GM13976 (cell line): Measurements from ENCODE around the gene AKAP13.
"Not testable (repeated sequence)": the region's sequence is repeated elsewhere in the genome, so short reads cannot be mapped to it uniquely, and the experiment has no call there.

Experiments used
- DNase-seq: peaks from one replicate; pipeline ENCODE4 v3.0.0; 2012; ENCODE audit warnings: low spot score
- in situ Hi-C: fragments of 300-500 bp; cut with MboI; formaldehyde crosslinking; loops from one replicate; pipeline ENCODE4 v1.12.0; 2022; ENCODE audit warnings: low sequenced_read_pairs, mixed read lengths, inconsistent platforms; ENCODE audit not compliant: unreplicated experiment
- TF ChIP-seq, protein P1 (sequence below): IDR thresholded peaks from 2 replicates; pipeline ENCODE4 v1.5.1; 2012; ENCODE audit warnings: borderline replicate concordance, mild to moderate bottlenecking; ENCODE audit not compliant: insufficient read depth; ENCODE audit errors: extremely low read depth, missing control alignments, control extremely low read depth

Gene AKAP13

DNA sequence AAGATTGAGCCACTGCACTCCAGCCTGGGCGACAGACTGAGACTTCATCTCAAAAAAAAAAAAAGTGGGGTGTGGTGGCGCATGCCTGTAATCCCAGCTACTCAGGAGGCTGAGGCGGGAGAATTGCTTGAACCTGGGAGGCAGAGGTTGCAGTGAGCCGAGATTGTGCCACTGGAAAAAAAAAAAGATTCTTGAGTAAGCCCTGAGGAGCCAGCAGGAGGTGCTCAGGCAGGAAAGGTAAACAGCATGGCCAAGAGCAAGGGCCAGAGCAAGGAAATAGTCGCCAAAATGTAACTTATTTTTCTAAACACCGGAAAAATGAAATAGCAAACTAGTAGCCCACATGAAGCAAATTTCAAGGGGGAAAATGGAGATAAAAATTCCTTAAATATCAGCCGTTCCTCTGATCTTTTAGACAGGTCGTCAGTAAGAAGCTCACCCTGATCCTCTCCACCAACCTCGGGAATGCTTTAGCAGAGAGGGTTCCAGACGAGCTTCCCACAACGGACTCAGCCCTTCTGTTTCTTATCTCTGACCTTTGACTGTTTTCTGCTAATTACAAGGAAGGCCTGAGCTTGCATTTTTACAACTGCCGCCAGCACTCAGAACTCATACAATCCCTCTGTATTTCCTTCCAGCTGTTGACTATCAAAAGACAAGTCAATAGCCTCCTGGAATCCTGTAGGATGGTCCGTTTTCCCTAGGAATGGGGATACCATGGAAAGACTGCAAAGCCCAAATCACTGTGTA, 45.0 kb upstream of the AKAP13 start:
- TF ChIP-seq, protein P1, sequence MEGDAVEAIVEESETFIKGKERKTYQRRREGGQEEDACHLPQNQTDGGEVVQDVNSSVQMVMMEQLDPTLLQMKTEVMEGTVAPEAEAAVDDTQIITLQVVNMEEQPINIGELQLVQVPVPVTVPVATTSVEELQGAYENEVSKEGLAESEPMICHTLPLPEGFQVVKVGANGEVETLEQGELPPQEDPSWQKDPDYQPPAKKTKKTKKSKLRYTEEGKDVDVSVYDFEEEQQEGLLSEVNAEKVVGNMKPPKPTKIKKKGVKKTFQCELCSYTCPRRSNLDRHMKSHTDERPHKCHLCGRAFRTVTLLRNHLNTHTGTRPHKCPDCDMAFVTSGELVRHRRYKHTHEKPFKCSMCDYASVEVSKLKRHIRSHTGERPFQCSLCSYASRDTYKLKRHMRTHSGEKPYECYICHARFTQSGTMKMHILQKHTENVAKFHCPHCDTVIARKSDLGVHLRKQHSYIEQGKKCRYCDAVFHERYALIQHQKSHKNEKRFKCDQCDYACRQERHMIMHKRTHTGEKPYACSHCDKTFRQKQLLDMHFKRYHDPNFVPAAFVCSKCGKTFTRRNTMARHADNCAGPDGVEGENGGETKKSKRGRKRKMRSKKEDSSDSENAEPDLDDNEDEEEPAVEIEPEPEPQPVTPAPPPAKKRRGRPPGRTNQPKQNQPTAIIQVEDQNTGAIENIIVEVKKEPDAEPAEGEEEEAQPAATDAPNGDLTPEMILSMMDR: no peak
- no peak for DNase-seq
- in situ Hi-C loops: no loop called here

DNA sequence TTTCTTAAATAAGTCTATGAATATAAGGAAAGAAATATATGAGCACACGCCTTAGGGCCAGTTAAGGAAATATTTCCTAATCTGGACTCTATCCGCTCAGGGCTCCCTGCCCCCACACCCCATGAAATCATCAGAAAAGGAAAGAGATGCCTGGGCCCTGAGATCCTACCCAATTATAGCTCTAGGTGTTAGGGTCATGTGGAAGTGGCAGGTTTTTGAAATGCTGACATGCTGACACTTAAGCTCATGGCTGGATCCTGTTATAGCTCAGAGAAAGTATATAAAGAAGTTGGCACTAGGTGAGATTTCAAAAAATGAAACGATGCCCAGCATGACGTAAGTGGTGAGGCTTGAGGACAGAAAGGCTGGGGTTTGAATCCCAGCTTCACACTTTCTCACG, 43.5 kb upstream of the AKAP13 start:
- in situ Hi-C loops: no loop called here
- TF ChIP-seq, protein P1: no peak
- DNase-seq: no peak

DNA sequence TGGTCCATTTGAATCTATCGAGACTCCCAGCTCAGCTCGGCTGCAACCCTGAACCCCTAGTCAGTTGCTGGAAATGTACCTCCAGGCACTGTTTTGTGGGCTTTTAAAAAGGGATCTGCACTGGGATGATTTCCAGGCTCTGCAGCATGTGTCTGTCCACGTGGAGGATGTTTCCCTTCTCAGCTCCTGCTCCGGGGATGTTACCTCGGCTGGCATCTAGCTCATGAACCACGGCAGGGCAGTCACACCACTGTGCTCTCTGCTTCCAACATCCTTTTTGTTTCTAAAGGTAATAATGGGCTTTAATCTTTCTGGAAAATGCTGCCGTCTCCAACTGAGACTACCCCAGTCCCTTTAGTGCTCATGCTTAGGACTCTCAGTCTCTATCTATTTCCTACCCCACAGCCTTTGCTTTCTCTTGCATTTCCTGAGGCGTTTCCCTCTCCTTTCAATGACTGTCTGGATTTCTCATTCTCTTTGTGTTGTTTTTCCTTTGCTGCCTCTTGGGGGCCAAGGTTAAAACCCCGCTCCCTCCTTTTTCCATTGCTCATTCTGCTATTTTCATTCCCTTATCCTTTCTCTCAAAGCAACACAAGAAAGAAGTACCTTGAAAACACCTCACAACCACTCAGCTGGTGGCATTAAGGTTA, 42.9 kb upstream of the AKAP13 start:
- in situ Hi-C loops: no loop called here
- TF ChIP-seq, protein P1: no peak
- DNase-seq: no peak

DNA sequence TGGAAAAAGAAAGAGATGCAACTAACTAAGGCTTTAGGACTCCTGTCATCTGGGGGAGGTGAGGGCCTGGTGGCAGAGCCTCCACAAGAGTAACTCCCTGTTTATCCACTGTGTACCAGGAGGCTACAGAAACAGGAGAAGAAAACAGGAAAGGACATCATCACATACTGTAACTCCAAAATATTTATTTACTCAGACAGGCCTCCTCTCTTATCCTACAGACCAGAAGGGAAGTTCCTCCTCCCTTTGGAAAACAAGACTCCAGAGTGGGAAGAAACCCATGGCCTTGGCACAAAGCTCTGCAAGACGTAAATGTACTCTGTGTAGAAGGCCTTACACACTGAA, 40.1 kb upstream of the AKAP13 start:
- TF ChIP-seq, protein P1: no peak
- in situ Hi-C loops: no loop called here

DNA sequence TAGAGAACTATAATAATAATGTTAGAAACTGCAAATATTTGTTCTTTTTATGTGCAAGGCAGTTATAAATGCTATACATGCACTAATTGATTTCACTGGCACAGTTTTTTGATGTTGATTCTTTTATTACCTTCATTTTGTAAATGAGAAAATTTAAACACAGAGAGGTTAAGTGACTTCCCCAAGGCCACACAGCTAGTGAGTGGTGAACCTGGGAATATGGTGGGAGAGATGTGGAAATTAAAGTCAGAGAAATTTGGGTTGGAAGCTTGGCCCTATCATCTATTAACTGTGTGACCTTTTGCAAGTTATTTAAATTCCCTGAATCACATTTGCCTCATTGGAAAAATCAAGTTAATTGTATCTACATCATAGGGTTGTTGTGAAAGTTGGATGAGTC, 39.6 kb upstream of the AKAP13 start:
- in situ Hi-C loops: no loop called here
- DNase-seq: no peak
- TF ChIP-seq, protein P1: no peak

More for the DNA sequence above, 40.1 kb upstream of the AKAP13 start:
- no peak for DNase-seq

DNA sequence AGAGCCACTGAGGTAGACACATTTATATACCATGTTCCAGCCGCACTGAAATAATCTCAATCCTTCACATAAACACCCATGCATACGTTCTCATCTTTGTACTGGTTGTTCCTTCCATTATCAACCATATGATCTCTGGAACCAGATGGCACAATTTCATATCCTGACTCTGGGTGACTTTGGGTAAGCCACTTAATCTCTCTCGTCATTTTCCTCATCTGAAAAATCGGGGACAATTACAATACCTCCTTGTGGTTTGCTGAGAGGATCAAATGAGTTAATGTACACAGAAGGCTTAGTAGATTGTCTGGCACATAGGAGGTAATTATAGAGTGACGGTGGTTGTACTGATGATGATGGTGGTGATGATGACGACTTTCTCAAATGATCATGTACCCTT, 38.2 kb upstream of the AKAP13 start:
- in situ Hi-C loops, DNase-seq: not testable (repeated sequence)

DNA sequence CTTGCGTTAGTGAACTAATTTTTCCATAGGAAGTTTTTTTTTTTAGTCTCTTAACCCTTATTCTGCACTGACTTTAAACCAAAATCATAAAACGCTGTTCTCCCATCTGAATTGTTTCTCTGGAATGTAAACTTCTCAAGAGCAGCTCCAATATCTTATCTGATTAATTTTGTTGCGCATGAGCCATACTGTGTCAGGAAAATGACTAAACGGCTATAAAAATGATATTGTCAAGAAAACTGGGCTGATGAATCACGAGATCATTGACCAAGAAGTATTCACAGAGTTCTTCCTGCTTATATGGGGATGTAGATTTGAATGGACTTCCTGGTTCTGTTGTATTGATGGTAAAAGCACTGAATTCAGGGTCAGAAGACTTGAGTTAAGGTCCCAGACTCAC, 37.0 kb upstream of the AKAP13 start:
- in situ Hi-C loops, DNase-seq: not testable (repeated sequence)

DNA sequence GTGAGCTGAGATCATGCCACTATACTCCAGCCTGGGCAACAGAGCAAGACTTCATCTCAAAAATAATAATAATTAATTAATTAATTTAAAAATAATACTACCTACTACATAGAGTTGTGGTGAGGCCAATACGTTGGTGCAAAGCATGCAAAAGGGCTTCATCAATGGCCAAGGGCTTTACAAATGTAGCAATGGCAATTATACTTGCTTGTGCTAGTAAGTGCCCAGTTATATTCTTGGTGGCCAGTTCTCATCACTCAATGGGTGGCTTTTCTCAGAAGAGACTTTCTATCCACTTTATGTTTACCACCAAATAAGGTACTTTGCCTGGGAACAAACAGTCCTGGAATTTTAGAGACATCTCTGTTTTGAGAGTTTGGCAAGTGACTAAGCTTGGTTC, 36.2 kb upstream of the AKAP13 start:
- in situ Hi-C loops, DNase-seq: not testable (repeated sequence)

DNA sequence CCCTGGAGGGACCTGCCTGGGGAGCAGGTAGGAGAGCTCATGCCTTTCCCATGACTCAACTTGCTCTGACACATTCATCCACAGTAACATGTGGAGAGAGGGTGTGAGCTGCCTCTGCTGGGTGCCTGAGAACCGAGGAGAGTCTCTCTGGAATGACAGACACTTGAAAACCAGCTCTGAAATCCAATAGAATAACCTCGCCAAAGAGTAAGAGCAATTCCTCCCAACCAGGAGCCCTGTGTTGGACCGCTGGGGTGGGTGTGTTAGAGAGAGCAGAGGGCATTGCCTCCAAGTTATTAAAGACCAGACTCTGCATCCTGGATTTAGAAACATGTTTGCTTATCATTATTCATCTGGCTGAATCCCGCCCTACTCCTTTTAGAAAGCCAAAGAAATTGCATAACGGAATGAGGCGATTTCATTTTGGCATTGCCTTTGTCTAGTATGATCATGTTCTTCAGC, 35.7 kb upstream of the AKAP13 start:
- DNase-seq, in situ Hi-C loops: not testable (repeated sequence)

DNA sequence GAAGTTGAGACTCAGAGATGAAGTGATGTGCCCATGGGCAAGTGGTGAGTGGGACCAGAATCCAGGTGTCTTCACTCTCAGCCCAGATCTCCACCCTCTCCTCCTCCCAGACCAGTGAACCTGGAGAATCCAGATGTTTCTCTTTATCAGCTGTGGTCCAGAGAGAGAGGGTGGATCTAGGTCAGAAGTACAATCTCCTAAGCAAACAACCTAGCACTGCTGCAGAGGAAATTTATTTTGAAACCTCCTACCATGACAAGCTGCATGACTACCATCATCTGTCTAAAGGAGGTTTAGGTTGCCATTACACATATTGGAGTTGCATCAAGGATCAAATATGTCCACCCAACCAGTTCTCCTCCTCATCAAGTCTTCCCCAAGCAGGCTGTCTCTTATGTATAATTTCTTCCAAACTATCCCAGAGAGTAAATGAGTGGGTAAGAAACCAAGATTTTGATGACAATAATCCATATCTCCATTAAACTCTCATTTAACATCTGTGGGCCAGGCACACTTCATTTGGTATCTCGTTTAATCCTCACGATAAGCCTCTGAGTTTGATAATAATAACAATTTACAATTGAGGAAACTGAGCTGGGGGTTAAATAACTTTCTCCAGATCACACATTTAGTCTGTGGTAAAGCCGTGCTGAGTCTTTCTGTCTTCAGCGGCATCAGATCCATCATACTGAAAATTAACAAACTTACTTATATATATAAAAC, 35.0 kb upstream of the AKAP13 start:
- DNase-seq, in situ Hi-C loops: not testable (repeated sequence)

DNA sequence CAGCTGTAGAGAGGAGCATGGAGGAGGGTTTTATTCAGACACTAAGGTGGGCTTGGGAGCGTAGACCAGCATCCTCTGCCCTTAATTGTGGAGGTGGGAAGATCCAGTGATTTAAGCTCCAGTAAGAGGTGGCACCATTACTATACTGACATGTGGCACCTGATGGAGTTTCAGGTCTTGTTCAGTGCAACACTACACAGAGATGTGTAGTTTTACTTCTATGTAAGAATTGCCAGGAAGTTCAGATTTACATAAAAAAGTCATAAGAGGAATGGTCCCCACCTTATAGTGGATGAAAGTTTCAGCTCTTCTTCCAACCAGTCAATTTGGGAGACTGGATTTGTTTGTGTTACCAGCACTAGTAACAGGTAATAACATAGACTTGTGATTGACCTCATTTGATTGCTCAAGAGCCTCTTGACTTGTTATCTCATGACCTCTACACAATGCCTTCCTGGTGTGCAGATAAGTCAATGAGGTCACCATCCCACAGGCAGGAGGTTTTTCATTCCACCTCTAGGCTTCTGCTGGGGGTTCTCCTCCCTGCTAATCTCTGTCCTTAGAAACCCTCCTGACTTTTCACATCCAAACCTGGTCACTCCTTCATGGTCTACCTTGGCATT, 33.8 kb upstream of the AKAP13 start:
- in situ Hi-C loops: not testable (repeated sequence)

More for the DNA sequence above, 33.8 kb upstream of the AKAP13 start:
- not testable (repeated sequence) for DNase-seq
